H54 (cell line): ENCODE measurements around the gene IRF9.
"Not testable (repeated sequence)": the region's sequence is repeated elsewhere in the genome, so short reads cannot be mapped to it uniquely, and the experiment has no call there.

Source experiments
- DNase-seq: peaks from one replicate; pipeline ENCODE4 v3.0.0; 2011; ENCODE audit warnings: low spot score, mixed read lengths; ENCODE audit not compliant: insufficient read length
- FAIRE-seq: peaks from 3 replicates; lab custom pipeline; 2011; peaks lifted over from hg19 to GRCh38; lab: Jason Lieb, UNC
- POLR2A ChIP-seq: IDR thresholded peaks from 2 replicates; pipeline ENCODE4 v1.6.1; 2011; ENCODE audit warnings: low read depth, mild to moderate bottlenecking, low read length

The IRF9 gene

DNA sequence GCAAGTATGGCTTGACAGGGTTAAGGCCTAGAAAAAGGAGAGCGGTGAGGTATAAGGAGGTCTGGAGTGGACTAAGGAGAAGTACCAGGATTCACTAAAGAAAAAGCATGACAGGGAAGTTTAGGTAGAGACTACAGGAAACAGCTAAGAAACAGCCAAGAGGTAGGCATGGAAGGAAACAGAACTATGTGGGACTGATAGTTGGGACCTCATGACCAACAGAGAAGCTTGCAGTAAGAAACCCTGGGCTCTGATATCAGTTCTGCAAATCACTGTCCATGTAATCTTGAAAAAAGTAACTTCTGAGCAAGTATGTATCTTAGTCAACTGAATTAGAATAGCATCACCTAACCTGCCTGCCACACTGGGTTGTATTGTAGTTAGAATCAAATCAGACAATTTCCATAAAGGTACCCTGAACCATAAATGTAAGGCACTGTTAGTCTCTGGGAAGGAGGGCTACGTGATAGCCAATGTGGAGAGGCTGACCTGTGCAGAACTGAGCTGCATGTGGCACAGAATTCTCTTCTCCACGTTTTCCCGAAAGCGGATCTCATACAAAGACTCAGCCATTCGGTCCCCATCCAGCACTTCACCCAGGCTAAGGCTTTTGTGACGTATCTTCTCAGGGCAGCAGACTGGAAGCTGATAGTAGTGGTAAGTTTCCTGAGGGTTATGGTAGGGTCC lies 33.3 kb downstream of the IRF9 start:
- no peak for TF ChIP-seq POLR2A
- FAIRE-seq (no peak), DNase-seq (no peak)

DNA sequence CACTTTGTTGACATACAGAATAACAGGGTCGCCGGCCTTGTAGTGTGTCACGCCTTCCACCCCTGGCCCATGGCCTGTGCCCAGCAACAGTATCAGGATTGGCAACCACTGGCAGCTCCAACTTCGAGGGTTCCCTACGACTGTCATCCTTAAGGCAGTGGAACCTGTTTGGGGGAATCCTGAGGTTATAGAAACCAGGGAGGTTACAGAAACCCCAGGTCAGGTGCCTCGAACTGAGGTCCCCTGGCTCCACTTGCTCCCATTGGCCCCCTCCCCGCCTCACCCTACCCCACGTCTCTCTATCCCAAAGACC lies 33.8 kb downstream of the IRF9 start:
- no peak for FAIRE-seq
- no peak for TF ChIP-seq POLR2A
- no peak for DNase-seq

DNA sequence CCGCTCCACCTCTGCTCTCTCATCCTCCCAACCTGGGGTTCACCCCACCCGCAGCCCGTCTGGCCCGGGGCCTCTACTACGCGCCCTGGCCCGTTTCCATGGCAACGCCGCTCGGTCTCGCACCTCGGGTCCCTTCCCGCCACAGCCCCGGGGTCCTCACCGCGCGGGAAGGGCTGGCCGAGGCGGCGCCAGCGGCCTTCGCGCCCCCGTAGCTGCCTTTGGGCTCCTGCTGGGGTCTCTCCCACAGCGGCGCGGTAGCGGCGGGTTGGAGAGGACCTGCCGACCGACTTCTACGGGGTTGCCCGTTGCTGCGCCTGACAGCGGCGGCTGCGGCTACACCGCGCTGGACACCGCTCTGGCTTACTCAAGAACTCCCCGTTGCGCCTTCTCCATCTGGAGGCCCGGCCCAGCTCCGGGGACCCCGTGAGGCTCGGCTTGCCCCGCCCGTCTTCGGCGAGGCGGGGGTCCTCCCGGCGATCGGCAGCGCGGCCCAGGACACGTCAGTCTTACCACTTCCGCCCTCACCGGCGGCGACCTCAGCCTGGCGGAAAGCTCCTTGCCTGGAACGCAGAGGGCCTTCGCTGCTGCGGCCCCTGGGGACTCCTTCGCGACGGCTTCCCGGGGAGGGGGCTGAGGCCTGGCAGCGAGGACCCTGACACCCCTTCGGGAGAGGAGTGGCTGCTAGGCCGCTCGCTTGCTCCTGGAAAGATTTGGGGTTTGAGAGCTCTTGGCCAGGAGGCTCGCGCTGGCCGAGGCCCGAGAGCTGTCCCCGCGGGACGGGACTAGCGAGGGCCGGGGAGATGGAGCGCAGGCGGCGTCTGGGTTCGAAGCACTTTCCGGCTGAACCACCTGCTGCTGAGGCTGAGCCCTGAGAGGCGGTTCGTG lies 34.4 kb downstream of the IRF9 start, which contains the start of gene TM9SF1:
Gene TM9SF1, minus strand, starts transcription at position 256 of the 885 bp plus-strand sequence. CDS start 422 bp downstream, outside the sequence.
- FAIRE-seq, result no peak
- peak; percentile 71 for TF ChIP-seq POLR2A
- peak; percentile 73 for DNase-seq

DNA sequence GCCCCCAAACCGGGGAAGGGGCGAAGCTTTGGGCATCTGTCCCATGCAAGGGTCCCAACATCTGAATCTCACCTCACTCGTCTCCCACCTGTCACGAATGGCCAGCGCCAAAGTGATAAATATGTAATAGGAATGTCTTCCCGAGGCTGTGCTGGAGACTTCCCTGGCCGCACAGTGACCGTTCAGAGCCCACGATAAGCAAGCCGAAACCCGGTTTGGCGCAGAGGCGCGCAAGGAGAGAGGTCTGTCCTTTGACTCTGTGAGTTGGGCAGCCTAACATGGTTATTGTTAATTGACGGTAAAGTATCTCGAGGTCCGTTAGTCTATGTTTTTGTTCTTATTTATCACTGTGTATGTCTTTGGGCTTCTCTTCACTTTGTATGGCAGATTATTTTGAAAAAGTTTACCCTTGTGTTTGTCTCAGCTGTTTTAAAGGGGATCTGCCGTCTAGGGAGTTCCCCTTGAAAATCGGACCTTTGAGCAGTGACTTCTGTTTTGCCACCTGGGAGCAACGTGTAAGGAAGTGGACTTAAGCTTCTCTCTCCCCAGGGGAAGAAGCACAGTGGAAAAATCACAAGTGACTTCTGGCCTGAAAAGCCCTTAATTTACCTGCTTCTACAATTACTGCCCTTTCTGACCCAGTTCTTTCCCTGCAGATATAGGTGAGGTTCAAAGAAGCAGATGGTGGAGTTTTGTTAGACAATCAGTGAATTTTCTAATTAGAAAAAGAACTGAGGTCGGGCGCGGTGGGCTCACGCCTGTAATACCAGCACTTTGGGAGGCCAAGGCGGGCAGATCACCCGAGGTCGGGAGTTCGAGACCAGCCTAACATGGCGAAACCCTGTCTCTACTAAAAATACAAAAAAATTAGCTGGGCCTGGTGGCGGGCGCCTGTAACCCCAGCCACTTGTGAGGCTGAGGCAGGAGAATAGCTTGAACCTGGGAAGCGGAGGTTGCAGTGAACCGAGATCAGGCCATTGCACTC lies 35.3 kb downstream of the IRF9 start:
- no peak for DNase-seq
- no peak for TF ChIP-seq POLR2A
- no peak for FAIRE-seq

DNA sequence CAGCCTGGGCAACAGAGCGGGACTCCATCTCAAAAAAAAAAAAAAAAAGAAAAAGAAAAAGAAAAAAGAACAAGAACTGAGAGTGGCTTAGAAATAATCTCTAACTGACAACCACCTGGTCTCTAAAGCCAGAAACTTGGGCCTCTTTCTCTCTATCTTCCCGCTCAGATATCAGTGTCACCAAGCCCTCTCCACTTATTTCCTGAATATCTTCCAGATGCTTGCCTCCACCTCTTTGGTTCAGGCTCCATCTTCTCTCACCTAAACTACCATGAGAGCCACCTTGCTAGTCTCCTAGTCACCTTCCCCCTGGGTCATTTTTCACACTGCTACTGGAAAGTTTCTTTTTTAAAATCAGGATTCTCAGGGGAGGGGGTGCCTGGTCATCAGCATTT lies 36.0 kb downstream of the IRF9 start:
- FAIRE-seq (no peak), DNase-seq (no peak)
- no peak for TF ChIP-seq POLR2A

DNA sequence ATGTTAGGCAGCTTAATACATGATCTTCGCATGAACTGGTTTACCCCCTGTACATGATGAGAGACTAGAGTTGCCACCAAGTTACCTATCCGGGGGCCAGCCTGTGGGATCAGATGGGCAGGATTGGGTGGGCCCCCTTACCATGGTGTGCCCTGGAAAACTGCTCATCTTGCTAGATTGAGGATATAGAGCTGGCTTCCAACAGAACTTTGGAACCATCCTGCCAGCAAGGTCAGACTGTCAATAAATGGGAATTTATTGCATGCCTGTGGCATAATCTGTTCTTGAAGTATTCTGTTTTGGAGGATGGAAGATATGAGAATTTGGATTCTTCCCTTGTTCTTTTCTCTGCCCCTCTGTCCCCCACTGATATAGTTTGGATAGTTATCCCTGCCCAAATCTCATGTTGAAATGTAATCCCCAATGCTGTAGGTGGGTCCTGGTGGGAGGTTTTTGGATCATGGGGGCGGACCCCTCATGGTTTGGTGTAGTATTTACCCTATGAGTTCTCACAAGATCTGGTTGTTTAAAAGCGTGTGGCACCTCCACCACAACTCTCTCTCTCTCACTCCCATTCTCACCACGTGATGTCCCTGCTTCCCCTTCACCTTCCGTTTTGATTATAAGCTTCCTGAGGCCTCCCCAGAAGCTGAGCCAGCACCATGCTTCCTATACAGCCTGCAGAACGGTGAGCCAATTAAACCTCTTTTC lies 37.9 kb downstream of the IRF9 start:
- DNase-seq (no peak), FAIRE-seq (no peak)
- no peak for TF ChIP-seq POLR2A

DNA sequence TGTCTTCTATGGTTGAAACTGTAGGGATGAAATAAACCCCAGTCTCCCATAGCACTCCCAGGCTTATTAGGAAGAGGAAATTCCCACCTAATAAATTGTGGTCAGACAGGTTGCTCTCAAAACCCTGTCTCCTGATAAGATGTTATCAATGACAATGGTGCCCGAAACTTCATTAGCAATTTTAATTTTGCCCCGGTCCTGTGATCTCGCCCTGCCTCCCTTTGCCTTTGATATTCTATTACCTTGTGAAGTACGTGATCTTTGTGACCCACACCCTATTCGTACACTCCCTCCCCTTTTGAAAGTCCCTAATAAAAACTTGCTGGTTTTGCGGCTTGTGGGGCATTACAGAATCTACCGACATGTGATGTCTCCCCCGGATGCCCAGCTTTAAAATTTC lies 41.5 kb downstream of the IRF9 start:
- not testable (repeated sequence) for DNase-seq, FAIRE-seq

DNA sequence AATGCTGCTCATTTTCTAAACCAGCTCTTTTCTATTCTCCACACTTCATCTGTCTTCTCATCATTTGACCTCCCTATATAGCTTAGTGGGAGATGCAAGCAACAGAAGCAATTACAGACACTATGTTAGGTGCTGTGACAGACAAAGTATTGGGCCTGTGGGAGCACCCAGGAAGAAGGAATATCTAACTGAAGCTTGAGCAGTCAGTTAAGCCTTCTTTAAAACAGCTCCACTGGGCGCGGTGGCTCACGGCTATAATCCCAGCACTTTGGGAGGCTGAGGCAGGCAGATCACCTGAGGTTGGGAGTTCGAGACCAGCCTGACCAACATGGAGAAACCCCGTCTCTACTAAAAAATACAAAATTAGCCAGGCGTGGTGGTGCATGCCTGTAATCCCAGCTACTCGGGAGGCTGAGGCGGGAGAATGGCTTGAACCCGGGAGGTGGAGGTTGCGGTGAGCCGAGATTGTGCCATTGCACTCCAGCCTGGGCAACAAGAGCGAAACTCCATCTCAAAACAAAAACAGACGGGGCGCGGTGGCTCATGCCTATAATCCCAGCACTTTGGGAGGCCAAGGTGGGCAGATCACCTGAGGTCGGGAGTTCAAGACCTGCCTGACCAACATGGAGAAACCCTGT lies 42.3 kb downstream of the IRF9 start:
- DNase-seq, FAIRE-seq: not testable (repeated sequence)

DNA sequence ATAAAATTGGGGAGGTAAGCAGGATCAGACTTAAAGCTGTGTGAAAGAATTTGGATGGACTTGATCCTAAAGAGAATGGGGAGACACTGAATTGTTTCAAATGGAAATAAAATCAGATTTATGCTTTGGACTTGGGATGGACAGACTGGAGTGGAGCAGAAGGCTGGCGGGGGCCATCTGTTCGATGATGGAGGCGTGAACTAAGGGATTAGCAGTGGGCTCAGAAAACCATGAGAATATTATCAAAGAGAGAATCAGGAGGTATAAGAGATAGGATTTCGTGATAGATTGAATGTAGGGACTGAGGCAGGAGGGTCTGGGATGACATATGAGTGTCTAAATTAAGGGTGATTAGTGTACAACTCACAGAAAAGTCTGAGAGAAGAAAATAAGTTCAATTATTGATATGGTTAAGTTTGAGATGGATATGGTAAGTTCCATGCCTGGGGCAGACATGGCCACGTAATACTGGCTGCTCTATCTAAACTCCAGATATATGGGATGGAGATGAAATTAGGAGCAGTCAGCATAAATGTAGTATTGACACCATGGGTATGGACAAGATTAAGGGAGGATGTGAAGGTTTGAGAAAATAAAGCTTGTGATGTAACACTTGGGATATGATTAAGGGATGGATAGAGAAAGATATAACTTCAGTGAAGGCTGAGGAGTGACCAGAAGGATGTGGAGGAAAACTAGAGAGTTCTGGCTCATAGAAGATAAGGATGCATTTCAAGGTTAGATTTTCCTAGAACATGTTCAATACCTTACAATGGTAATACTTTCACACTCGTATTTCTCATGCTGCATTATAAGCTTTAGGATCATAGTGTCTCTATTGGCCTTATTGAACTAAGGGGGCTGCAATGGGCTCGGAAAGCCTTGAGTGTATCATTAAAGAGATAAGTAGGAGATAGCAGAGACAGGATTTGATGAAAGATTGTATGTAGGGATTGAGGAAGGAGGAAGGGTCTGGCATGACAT lies 43.4 kb downstream of the IRF9 start:
- FAIRE-seq, result no peak
- no peak for TF ChIP-seq POLR2A
- no peak for DNase-seq

DNA sequence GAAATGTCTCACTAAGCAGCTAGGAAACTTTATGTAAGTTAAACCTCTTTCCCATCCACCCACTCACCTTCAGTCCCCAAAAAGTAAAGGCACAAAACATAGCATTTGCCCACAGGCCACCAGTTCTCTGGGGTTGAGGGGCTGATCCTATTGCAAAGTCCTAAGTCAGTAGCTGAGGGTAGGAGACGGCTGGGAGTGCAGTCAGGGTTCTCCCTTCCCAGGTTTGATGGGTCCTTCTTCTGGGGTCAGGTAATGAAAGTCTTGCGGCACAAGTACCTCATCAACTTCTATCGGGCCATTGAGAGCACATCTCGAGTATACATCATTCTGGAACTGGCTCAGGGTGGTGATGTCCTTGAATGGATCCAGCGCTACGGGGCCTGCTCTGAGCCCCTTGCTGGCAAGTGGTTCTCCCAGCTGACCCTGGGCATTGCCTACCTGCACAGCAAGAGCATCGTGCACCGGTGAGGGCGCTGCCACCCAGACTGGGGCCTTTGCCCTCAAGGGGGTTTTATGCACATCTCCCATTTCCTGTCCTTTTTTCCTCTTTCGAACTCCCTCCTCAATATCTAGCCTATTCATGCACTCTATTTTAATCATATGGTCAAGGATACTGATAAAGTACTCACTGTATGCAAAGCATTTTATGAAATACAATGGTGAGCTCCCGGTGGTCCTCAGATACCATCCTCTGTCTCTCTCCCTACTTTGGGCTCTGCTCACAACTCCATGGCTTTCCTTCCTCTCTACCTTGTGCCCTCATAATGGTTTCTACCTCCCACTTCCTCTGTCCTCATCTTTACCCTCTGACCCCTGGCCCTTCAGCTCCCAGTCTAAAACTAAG lies 45.4 kb downstream of the IRF9 start:
- FAIRE-seq (no peak), DNase-seq (no peak)
- no peak for TF ChIP-seq POLR2A

DNA sequence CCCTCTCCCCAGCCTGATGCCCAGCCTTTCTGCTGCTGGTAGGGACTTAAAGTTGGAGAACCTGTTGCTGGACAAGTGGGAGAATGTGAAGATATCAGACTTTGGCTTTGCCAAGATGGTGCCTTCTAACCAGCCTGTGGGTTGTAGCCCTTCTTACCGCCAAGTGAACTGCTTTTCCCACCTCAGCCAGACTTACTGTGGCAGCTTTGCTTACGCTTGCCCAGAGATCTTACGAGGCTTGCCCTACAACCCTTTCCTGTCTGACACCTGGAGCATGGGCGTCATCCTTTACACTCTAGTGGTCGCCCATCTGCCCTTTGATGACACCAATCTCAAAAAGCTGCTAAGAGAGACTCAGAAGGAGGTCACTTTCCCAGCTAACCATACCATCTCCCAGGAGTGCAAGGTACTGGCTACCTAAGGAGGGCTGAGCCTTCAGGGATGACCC lies 46.1 kb downstream of the IRF9 start:
- DNase-seq (no peak), FAIRE-seq (no peak)
- no peak for TF ChIP-seq POLR2A
